Activated CD4-positive, CD25-positive, alpha-beta regulatory T cell treated with anti-CD3 and anti-CD28 coated beads, Interleukin-2, amount 50 U/mL, for 72 hours (primary cell): Measurements from ENCODE around the gene TMEM175.
"Not testable (repeated sequence)": the region's sequence is repeated elsewhere in the genome, so short reads cannot be mapped to it uniquely, and the experiment has no call there.

Source experiments
- DNase-seq: peaks from one replicate; pipeline ENCODE4 v3.0.0; 2021

The TMEM175 gene

DNA sequence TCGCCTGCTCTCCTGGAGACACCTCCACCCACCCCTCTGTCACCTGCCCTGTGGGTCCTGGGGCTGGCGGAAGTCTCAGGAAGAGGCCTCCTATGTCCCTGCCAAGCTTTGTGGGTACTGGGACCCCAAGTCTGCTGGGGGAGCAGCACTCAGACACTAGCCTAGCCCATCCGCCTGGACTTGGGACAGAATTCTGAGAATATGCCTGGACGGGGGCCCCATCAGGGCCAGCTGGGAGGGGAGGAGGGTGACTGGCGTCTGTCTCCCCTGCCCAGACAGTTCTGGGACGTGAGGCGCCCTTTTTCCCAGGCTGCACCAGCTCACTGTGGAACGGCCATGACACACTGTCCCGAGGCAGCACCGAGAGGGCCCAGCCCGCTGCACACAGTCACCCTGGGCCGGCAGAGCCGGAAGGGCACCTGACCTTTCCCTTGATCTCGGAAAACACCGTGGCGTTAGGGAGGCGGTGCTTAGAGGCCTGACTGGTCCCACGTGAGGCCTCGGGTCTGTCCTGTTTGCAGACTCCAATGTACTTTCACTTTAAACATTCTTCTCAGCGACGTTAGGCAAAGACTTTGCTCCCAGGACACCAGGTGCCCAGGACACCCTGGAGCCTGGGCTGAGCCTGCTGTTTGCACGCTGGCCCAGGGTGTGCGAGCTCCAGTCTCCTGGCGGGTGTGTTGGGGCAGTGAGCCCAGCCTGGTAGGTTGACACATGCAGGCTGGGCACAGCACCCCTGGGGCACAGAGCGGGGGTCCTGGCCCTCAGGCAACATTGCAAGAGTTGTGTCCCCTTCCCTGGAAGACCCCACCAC, 60.2 kb downstream of the TMEM175 start:
- no peak for DNase-seq

DNA sequence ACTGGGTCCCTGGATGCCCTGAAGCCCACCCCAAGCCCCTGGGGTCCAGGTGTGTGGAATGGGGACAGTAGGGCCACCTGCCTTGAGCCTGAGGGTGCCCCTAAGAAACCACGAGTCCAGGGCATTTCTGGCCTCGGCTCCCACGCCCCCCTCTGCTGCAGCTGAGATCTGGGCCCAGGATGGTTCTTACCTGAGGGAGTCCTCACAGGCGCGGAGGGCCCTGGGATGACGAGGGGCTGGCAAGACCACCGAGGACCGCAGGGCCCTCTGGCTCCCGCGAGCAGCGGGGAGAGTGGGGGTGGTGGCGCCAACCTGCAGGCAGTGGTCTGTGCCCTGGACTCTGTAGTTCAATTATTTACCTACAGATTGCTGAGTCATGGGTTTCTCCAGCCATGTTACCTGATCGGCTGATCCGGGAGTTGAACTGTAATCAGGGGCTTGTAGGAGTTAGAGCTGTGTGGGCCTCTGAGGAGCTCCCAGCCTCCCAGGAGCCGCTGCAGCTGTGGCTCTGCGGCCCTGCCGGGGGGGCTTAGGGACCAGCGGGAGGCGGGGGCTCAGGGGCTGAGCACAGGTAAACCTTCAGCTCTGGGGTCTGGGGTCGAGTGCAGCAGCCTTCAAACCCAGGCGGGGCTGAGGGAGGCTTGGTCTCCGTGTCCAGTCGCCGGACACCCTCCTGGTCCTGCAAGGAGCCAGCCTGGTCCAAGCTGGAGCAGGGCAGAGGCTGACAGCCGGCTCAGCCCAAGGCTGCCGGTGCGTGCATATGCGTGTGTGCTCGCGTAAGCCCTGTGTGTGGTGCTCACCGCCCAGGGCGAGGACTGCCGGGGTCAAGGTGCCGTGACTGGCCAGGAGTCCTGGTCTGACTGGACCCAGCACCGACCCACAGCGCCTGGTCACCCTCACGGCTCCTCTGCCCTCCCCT, 61.1 kb downstream of the TMEM175 start, which contains the start of gene SLC26A1:
Gene SLC26A1, minus strand, starts transcription at position 294 of the 919 bp plus-strand sequence. CDS start 1,701 bp downstream, outside the sequence.
- no peak for DNase-seq

DNA sequence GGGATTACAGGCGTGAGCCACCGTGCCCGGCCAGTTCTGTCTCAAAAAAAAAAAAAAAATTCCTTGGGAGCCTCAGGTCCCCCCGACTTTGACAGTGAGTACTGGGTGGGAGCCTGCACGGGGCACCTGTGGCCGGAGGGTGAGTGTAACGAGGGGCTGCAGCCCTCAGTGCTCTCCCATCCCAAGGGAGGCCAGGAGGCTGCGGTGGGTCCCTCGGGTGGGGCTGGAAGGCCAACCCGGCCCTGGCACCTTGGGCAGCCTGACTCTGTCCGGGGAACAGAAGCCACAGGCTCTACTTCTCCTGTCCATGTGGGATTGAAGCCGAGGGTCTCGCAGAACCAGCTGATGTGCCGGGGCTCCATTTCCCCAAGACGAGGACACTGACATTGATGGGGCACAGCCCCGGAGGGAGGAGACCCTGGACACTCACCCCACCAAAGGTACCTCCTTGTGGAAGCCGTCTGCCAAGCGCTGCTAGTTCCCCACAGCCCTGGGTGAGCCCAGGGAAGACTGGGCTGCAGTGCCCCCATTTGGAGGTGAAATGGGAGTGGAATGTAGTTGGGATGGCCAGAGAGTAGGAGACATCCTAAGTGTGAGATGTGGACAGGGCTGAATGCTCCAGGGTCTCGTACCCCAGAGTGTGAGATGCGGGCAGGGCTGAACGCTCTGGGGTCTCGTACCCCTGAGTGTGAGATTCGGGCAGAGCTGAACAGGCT, 63.2 kb downstream of the TMEM175 start:
- DNase-seq: no peak

DNA sequence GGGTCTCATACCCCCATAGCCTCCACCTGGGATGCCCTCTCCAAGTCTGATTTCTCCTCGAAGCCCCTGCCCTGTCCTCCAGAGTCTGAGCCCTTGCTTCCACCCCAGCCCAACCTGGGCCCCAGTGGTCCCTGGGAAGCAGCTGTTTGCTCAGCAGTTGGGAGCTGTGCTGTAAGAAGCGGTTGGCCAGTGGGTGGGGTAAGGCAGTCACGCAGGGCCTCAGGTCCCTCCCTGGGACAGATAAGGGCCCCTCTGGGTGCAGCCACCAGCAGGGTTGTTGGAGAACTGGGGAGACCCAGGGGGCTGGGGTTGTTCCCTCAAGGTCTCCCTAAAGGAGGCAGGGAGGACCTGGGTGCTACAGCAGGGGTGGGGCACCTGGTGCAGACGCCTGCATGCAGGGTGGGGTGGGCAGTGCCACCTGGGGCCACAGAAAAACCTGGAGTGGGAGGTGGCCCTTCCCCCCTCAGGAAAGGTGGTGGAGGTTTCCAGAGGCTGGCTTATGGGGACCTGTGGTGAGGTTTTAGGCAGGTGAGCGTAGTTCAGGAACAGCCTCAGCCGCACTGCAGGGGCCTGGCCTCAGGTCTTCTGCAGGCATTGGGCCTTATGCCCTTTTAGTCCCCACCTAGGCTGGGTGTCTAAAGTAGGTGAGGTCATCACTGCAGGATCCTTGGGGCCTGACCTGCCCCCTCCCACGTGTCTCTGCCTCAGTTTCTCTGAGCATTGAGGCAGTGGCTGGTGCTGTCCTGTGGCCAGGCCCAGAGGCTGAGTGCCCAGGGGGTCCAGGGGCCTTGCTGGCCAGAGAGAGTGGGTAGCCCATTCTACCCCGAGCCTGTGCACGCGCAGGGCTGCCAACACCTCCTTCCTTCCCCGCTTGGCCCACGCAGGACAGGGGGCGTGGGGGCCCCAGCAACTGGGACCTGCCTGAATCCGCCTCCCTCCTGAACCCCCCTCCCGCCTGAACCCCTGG, 64.1 kb downstream of the TMEM175 start:
- no peak for DNase-seq

DNA sequence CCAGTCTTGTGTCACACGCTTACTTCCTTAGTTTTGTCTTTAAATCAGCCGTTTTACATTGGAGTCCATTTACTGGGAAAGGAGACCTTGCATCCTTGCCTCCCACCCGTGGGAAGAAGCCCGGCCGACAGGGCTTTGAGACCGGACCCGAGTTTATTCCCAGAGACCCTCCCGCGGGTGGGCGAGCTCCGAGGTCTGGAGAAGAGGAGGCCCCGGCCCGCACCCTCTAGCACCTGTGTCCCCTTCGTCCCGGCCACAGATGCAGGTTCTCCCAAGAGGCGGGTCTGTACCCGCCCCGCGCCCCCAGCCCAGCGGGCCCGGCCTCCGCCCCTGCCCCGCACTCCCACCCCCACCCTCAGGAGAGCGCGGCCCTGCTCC, 64.7 kb downstream of the TMEM175 start:
- DNase-seq: no peak

DNA sequence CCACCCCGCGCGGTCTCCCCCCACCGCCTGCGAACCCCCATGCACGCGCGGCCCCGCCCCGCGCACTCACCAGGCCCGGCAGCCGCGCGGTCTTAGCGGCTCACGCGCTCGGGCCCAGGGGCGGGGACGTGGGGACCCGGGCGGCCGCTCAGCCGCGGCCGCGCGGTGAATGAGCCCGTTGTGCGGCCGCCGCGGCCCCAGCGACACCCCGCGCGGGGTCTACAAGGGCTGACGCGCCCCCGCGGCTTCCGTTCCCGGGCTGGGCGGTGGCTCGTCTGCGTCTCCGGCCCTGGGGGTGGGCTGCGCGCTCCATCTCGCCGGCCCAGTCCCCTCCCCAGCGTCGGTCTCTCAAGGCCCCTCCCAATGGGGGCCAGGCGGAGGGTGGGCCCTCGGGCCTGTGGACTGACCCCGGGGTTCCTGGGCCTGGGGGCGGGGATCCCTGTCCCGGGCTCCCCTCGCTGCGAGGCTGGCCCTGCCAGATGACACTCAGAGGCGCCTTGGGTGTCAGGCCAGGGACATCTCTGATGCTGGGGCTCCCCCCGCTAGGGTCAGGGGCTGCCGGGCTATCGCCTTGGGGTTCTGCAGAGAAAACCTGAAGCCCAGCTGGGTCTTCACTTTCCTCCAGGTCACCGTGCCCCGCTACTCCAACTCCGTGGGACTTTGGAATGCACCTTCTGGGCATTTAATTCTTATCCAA, 65.3 kb downstream of the TMEM175 start:
- no peak for DNase-seq

DNA sequence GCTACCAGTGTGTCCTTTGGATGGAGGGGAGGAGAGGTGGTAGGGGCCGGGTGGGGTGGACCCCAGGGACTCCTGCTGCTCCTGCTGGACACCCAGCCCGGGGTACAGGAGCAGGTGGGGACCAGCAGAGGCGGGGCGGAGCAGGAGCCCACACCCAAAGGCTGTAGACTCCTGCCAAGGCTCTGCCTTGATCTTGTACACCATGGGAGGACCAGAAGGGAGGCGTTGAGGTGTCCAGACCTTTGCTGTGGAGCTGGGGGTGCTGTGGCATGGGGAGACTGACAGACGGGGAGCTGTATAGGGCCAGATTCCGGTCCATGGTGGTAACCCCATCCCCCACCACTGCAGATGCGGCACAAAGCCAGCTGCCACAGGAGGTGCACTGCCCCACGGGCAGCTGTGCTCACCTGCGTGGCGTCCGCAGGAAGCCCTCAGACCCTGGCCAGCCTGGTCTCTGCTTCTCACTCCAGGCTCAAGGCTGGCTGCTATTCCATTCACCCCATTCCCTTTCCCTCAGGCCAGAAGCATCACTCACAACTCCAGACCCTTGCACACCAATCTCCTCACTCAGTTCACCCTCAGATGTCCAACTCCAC, 65.9 kb downstream of the TMEM175 start:
- no peak for DNase-seq

DNA sequence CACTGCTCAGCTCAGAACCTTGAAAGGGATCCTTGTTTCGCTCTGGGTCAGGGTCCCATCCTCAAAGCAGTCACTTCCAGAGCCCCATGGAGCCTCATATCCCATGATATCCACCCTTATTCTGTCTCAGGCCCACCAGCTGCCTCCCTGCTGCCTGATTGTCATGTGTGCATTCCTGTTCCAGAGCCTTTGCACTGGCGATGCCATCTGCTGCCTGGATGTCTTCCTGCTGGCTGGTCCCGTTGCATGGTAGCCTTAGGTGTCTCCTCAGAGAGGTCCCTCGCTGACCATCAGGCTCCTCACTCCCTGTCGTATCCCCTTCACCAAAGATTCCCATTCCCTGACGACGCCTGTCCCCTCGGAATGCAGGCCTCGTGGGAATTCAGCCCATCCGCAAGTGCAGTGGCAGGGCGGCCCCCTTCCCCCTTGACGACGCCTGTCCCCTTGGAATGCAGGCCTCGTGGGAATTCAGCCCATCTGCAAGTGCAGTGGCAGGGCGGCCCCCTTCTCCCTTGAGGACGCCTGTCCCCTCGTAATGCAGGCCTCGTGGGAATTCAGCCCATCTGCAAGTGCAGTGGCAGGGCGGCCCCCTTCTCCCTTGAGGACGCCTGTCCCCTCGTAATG, 67.1 kb downstream of the TMEM175 start:
- not testable (repeated sequence) for DNase-seq

DNA sequence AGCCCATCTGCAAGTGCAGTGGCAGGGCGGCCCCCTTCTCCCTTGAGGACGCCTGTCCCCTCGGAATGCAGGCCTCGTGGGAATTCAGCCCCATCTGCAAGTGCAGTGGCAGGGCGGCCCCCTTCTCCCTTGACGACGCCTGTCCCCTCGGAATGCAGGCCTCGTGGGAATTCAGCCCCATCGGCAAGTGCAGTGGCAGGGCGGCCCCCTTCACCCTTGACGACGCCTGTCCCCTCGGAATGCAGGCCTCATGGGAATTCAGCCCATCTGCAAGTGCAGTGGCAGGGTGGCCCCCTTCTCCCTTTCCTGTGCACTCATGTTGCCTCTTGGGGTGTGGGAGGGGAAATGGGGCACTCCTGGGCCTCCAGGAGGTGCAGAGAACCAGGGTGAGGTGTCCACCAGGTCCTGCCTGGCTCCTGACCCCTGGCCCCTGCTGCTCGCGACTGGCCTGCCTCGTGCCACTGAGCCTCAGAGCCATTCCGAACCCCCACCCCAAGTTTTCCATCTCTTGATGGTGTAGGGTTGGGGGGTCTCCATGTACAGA, 67.7 kb downstream of the TMEM175 start:
- DNase-seq: no peak

DNA sequence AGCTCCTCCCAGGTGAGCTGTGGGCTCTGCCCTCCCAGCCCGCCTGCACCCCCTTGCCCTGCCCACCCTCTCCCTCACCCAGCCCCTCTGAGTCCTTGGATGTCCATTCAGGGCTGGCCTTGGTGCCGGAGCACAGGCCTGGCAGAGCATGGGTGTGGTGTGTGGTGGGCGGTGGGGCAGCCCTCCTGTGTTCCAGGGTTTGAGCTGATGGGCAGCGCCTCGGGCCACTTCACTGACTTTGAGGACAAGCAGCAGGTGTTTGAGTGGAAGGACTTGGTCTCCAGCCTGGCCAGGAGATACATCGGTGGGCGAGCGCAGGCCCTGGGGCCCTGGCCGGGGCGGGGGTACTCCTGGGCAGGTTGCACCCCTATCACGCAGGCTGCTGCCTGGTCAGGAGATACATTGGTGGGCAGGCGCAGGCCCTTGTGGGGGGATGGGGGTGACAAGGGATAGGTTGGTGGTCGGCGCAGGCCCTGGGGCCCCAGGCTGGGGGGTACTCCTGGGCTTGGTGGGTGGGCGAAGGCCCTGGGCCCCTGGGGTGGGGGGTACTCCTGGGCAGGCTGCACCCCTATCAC, 68.5 kb downstream of the TMEM175 start:
- no peak for DNase-seq

DNA sequence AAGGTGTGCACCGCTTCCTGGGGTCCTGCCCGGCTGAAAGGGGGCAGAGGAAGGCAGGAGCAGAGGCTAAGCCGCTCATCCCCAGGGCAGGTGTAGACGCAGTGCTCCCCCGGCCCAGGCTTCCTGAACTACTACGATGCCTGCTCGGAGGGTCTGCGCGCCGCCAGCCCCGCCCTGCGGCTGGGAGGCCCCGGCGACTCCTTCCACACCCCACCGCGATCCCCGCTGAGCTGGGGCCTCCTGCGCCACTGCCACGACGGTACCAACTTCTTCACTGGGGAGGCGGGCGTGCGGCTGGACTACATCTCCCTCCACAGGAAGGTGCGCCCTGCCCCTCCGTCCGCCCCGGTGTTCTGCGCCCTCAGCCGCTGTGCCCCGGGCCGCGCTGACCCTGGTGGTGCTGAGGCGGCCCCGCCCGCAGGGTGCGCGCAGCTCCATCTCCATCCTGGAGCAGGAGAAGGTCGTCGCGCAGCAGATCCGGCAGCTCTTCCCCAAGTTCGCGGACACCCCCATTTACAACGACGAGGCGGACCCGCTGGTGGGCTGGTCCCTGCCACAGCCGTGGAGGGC, 69.4 kb downstream of the TMEM175 start:
- DNase-seq: no peak

DNA sequence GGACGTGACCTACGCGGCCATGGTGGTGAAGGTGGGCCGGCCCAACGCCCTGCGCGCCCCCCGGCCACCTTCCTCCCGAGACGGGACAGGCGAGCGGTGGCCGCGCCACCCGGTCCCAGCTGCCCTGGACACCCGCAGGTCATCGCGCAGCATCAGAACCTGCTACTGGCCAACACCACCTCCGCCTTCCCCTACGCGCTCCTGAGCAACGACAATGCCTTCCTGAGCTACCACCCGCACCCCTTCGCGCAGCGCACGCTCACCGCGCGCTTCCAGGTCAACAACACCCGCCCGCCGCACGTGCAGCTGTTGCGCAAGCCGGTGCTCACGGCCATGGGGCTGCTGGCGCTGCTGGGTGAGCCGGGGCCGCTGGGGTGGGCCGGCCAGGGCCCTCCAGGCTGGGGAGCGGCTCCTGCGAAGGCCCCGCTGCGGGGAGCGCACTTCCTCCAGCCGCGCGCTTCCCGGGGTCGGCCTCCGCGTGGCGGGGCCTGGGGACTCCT, 69.9 kb downstream of the TMEM175 start:
- DNase-seq: no peak

DNA sequence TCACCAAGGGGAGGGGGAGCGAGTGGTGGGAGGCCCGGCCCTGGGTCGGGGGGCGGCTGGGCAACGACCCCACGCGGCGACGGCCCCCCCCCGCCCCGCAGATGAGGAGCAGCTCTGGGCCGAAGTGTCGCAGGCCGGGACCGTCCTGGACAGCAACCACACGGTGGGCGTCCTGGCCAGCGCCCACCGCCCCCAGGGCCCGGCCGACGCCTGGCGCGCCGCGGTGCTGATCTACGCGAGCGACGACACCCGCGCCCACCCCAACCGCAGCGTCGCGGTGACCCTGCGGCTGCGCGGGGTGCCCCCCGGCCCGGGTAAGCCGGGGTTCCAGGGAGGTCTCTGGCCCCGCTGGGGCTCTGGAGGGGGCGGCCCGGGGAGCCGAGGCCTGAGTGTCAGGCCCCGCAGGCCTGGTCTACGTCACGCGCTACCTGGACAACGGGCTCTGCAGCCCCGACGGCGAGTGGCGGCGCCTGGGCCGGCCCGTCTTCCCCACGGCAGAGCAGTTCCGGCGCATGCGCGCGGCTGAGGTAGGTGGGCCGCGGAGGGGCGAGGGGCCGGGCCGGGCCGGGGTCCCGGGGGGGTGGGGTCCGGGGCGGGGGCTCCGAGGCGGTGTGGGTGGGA, 70.5 kb downstream of the TMEM175 start:
- no peak for DNase-seq

DNA sequence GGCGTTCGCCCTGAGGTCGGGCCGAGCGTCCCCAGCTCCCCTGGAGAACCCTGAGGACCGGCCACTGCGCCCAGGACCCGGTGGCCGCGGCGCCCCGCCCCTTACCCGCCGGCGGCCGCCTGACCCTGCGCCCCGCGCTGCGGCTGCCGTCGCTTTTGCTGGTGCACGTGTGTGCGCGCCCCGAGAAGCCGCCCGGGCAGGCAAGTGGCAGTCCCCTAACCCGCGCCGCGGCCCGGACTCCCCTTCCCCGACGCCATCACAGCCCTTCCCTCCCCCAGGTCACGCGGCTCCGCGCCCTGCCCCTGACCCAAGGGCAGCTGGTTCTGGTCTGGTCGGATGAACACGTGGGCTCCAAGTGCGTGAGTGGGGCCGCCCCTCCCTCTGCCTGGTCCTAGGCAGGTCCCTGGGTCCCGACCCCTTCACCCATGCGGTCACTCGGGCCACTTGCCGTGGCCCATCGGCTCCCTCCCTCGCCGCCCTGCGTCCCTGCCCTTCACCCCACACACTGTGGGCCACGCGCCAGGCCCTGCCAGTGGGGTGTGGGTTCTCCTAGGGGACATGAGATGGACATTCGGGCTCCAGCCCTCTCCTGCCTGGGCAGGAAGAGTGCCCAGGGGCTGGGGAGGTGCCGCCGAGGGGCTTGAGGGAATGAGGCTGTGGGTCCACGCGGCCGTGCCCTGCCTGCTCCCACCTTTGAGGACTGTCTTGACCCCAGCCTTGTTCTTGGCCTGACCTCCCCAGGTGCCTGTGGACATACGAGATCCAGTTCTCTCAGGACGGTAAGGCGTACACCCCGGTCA, 71.2 kb downstream of the TMEM175 start:
- DNase-seq: no peak

DNA sequence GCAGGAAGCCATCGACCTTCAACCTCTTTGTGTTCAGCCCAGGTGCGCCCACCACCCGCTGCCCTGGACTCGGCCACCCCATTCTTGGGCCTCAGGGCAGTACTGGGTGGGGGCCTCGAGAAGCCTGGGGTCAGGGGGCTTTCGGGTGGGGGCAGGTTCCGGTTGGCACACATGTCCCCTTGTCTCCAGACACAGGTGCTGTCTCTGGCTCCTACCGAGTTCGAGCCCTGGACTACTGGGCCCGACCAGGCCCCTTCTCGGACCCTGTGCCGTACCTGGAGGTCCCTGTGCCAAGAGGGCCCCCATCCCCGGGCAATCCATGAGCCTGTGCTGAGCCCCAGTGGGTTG, 71.8 kb downstream of the TMEM175 start:
- DNase-seq: no peak

DNA sequence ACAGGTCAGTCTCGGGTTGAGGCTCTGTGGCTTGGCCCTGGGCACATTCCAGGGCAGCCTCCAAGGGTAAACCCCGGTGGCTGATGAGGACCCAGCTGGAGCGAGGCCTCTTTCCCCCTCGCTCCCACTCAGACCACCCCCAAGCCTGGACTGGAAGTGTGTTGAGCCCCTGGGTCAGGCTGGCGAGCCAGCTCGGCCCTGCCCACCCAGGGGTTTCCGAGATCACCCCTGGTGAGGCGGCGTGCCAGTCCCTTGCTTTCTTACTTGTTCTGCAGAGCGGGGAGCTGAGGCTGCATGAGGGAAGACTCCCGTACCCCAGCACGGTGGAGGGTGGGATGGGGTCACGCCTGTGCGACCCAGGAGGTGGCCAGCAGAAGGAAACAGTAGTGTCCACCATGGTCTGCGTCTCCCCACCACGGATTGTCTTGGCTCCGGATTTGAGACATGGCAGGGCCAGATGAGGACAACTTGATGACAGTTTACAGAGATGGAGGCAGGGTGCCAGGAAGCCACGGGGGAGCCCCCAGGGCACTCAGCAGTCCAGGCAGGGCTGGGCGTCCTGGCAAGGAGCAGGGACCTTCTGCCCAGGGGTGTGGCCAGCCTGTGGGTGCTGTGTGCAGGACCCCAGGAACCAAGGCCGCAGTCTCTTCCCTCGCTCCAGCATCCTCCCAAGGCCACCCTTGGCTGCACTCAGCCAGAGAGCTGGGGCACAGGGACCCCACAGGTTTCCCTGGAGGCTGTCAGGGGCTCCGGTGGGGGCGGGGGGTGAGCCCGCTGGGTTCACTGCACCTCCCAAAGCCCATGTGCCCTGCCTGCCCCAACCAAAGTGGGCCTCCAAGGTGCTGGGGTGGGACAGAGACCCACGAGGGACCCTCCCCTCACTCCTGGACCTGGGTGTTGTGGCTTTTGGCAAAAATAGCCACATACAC, 72.6 kb downstream of the TMEM175 start:
- DNase-seq: no peak

DNA sequence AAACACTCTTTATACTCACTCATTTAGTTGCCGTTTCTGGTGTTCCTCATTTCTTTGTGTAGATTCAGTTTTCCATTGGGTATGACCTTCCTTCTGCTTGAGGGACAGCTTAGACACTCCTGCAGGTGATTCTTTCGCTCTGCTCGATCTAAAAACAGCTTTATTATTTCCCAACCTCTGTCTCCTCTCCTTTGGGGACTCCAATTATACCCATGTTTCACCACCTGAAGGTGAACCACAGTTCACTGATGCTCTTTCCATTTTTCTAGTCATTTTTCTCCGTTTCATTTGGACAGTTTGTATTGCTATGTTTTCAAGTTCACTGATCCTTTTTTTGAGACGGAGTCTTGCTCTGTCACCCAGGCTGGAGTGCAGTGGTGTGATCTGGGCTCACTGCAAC, 74.6 kb downstream of the TMEM175 start:
- no peak for DNase-seq
